ENCODE measurements around the gene TMEFF2.
"Not testable (repeated sequence)": the region's sequence is repeated elsewhere in the genome, so short reads cannot be mapped to it uniquely, and the experiment has no call there.

Gene TMEFF2

GRCh38 chr2:192082121-192082520 is 112.6 kb downstream of the TMEFF2 start:
- H3K4me3 ChIP-seq (ENCODE audit: control insufficient read depth, low read depth, low read length): no peak overlapping the region
- TF ChIP-seq CTCF (IDR thresholded peaks at IDR 0.05; ENCODE audit: control insufficient read depth, insufficient read depth, low read depth, low read length, missing control alignments): no peak
- no peak for DNase-seq (ENCODE audit: low read depth)

GRCh38 chr2:192080096-192080495 is 114.6 kb downstream of the TMEFF2 start:
- DNase-seq (ENCODE audit: low read depth); H3K4me3 ChIP-seq (ENCODE audit: control insufficient read depth, low read depth, low read length): not testable (repeated sequence)

GRCh38 chr2:192073878-192074277 is 120.9 kb downstream of the TMEFF2 start:
- TF ChIP-seq CTCF (IDR thresholded peaks at IDR 0.05; ENCODE audit: control insufficient read depth, insufficient read depth, low read depth, low read length, missing control alignments): no peak
- DNase-seq (ENCODE audit: low read depth): no peak
- H3K4me3 ChIP-seq (ENCODE audit: control insufficient read depth, low read depth, low read length): no peak overlapping the region

GRCh38 chr2:192072778-192073177 is 122.0 kb downstream of the TMEFF2 start:
- DNase-seq (ENCODE audit: low read depth): no peak
- TF ChIP-seq CTCF (IDR thresholded peaks at IDR 0.05; ENCODE audit: control insufficient read depth, insufficient read depth, low read depth, low read length, missing control alignments): no peak
- H3K4me3 ChIP-seq (ENCODE audit: control insufficient read depth, low read depth, low read length): no peak overlapping the region

- DNase-seq (ENCODE audit: low read depth): no peak
- no peak overlapping the region for H3K4me3 ChIP-seq (ENCODE audit: control insufficient read depth, low read depth, low read length)
- no peak for TF ChIP-seq CTCF (IDR thresholded peaks at IDR 0.05; ENCODE audit: control insufficient read depth, insufficient read depth, low read depth, low read length, missing control alignments)
Measured at GRCh38 chr2:192072261-192072660, 122.5 kb downstream of the TMEFF2 start.

- TF ChIP-seq CTCF (IDR thresholded peaks at IDR 0.05; ENCODE audit: control insufficient read depth, insufficient read depth, low read depth, low read length, missing control alignments): no peak
- no peak for DNase-seq (ENCODE audit: low read depth)
- H3K4me3 ChIP-seq (ENCODE audit: control insufficient read depth, low read depth, low read length): no peak overlapping the region
Measured at GRCh38 chr2:192070099-192070498, 124.6 kb downstream of the TMEFF2 start.

GRCh38 chr2:192069417-192069816 is 125.3 kb downstream of the TMEFF2 start:
- TF ChIP-seq CTCF (IDR thresholded peaks at IDR 0.05; ENCODE audit: control insufficient read depth, insufficient read depth, low read depth, low read length, missing control alignments): no peak
- DNase-seq (ENCODE audit: low read depth): no peak

More at GRCh38 chr2:192069417-192069816, 125.3 kb downstream of the TMEFF2 start:
- no peak overlapping the region for H3K4me3 ChIP-seq (ENCODE audit: control insufficient read depth, low read depth, low read length)
